MM.1S (cell line): ENCODE data around the gene MAPK4.

Experiments used
- DNase-seq: peaks from one replicate; pipeline ENCODE4 v3.0.0-alpha.2; 2015
- H2AFZ ChIP-seq: fragments of 300-600 bp; sonication (generic); 2 replicates; pipeline ENCODE4 v1.6.0; 2016; ENCODE audit warnings: antibody characterized with exemption, low read length
- H3F3A ChIP-seq: fragments of 300-600 bp; sonication (generic); 2 replicates; pipeline ENCODE4 v1.6.1; 2016; ENCODE audit warnings: mild to moderate bottlenecking, antibody characterized with exemption, low read length, moderate library complexity, mixed read lengths; ENCODE audit not compliant: insufficient read depth
- H3K27ac ChIP-seq: fragments of 300-600 bp; sonication (generic); 2 replicates; pipeline ENCODE4 v1.5.1; 2016; ENCODE audit warnings: mild to moderate bottlenecking, low read length
- H3K27me3 ChIP-seq: fragments of 300-600 bp; sonication (generic); replicated peaks from 2 replicates; pipeline ENCODE4 v1.6.0; 2016; ENCODE audit warnings: low read length; ENCODE audit not compliant: insufficient read depth
- H3K36me3 ChIP-seq: fragments of 300-600 bp; sonication (generic); replicated peaks from 2 replicates; pipeline ENCODE4 v1.6.1; 2016; ENCODE audit warnings: mild to moderate bottlenecking, low read length, mixed read lengths; ENCODE audit not compliant: insufficient read depth
- H3K4me1 ChIP-seq: fragments of 300-600 bp; sonication (generic); 2 replicates; pipeline ENCODE4 v1.6.1; 2016; ENCODE audit warnings: low read length, mixed read lengths
- H3K4me2 ChIP-seq: fragments of 300-600 bp; sonication (generic); 2 replicates; pipeline ENCODE4 v1.6.0; 2016; ENCODE audit warnings: low read depth, low read length
- H3K4me3 ChIP-seq: fragments of 300-600 bp; sonication (generic); 2 replicates; pipeline ENCODE4 v1.5.1; 2016; ENCODE audit warnings: low read length, mixed read lengths
- H3K79me2 ChIP-seq: fragments of 300-600 bp; sonication (generic); 2 replicates; pipeline ENCODE4 v1.6.1; 2016; ENCODE audit warnings: mixed run types, low read length, mixed read lengths
- H3K9ac ChIP-seq: fragments of 300-600 bp; sonication (generic); 2 replicates; pipeline ENCODE4 v1.6.1; 2016; ENCODE audit warnings: low read length, mixed read lengths
- H3K9me2 ChIP-seq: fragments of 300-600 bp; sonication (generic); replicated peaks from 2 replicates; pipeline ENCODE4 v1.6.1; 2016; ENCODE audit warnings: mild to moderate bottlenecking, low read length, mixed read lengths; ENCODE audit not compliant: insufficient read depth
- H3K9me3 ChIP-seq: fragments of 300-600 bp; sonication (generic); replicated peaks from 2 replicates; pipeline ENCODE4 v1.6.1; 2016; ENCODE audit warnings: mild to moderate bottlenecking, low read length, mixed read lengths; ENCODE audit not compliant: insufficient read depth
- H4K20me1 ChIP-seq: fragments of 300-600 bp; sonication (generic); 2 replicates; pipeline ENCODE4 v1.6.1; 2016; ENCODE audit warnings: mild to moderate bottlenecking, low read length, moderate library complexity, mixed read lengths; ENCODE audit not compliant: insufficient read depth
- EZH2 ChIP-seq: fragments of 300-600 bp; sonication (generic); optimal IDR thresholded peaks from 2 replicates; pipeline ENCODE3; 2017; ENCODE audit warnings: low read depth, mild to moderate bottlenecking, antibody characterized with exemption, low read length, mixed read lengths
- EZH2phosphoT487 ChIP-seq: fragments of 300-600 bp; sonication (generic); IDR thresholded peaks from 2 replicates; pipeline ENCODE4 v1.6.1; 2018; ENCODE audit warnings: antibody characterized with exemption, low read length
- TF ChIP-seq, protein P1 (sequence below): fragments of 300-600 bp; sonication (generic); IDR thresholded peaks from 2 replicates; pipeline ENCODE4 v1.5.1; 2016; ENCODE audit warnings: antibody characterized with exemption, low read length, mixed read lengths

Gene MAPK4

DNA sequence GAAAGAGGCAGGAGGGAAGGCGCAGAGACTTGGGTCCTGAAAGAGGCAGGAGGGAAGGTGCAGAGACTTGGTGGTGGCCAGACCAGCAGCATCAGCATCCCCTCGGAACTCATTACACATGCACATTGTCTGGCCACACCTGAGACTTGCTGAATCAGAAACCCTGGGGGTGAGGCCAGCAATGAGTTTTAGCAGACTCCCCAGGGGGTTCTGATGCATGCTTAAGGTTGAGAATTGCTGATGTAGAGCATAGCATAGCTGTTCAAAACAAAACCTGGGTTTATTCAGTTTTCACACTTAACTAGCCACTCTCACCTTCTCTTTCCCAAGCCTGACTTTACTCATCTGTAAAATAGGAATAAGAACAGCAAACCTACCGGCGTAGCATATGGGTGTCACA lies 137.0 kb downstream of the MAPK4 start:
- TF ChIP-seq, protein P1, sequence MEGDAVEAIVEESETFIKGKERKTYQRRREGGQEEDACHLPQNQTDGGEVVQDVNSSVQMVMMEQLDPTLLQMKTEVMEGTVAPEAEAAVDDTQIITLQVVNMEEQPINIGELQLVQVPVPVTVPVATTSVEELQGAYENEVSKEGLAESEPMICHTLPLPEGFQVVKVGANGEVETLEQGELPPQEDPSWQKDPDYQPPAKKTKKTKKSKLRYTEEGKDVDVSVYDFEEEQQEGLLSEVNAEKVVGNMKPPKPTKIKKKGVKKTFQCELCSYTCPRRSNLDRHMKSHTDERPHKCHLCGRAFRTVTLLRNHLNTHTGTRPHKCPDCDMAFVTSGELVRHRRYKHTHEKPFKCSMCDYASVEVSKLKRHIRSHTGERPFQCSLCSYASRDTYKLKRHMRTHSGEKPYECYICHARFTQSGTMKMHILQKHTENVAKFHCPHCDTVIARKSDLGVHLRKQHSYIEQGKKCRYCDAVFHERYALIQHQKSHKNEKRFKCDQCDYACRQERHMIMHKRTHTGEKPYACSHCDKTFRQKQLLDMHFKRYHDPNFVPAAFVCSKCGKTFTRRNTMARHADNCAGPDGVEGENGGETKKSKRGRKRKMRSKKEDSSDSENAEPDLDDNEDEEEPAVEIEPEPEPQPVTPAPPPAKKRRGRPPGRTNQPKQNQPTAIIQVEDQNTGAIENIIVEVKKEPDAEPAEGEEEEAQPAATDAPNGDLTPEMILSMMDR, result no peak
- no peak for TF ChIP-seq EZH2
- no peak for TF ChIP-seq EZH2phosphoT487
- no peak overlapping the region for H3K9ac ChIP-seq
- peak; percentile 73 for DNase-seq

DNA sequence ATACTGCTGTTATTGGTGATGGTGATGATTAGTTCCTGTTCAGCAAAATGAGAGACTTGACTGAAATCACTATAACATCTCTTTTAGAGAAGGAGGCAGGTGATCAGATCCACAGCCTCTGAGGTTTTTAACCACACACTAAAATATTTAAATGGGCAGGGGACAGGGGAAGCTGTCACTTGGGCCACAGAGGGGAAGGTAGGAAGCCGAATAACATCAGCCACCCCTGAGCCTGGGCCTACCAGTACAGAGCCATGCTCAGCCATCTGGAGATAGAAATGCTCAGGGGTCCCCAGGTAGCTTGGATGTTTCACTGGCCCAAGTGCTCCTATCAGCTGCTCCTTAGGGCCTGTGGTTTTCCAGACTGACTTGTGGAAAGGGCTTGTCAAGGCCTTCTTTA lies 137.6 kb downstream of the MAPK4 start:
- TF ChIP-seq, protein P1, result no peak
- no peak for TF ChIP-seq EZH2phosphoT487
- TF ChIP-seq EZH2, result no peak
- H3K4me2 ChIP-seq, result no peak overlapping the region
- no peak overlapping the region for H2AFZ ChIP-seq

More for the DNA sequence above, 137.0 kb downstream of the MAPK4 start:
- H3K27me3 ChIP-seq, result no peaks in the 10 kb centered on the region
- no peaks in the 10 kb centered on the region for H3K4me1 ChIP-seq
- H3F3A ChIP-seq, result no peaks in the 10 kb centered on the region
- no peaks in the 10 kb centered on the region for H3K9me2 ChIP-seq
- no peaks in the 10 kb centered on the region for H3K36me3 ChIP-seq
- H3K4me3 ChIP-seq, result no peak overlapping the region
- no peak overlapping the region for H2AFZ ChIP-seq
- H3K9me3 ChIP-seq, result no peaks in the 10 kb centered on the region
- no peaks in the 10 kb centered on the region for H3K79me2 ChIP-seq
- no peak overlapping the region for H3K27ac ChIP-seq
- no peak overlapping the region for H3K4me2 ChIP-seq
- no peaks in the 10 kb centered on the region for H4K20me1 ChIP-seq

DNA sequence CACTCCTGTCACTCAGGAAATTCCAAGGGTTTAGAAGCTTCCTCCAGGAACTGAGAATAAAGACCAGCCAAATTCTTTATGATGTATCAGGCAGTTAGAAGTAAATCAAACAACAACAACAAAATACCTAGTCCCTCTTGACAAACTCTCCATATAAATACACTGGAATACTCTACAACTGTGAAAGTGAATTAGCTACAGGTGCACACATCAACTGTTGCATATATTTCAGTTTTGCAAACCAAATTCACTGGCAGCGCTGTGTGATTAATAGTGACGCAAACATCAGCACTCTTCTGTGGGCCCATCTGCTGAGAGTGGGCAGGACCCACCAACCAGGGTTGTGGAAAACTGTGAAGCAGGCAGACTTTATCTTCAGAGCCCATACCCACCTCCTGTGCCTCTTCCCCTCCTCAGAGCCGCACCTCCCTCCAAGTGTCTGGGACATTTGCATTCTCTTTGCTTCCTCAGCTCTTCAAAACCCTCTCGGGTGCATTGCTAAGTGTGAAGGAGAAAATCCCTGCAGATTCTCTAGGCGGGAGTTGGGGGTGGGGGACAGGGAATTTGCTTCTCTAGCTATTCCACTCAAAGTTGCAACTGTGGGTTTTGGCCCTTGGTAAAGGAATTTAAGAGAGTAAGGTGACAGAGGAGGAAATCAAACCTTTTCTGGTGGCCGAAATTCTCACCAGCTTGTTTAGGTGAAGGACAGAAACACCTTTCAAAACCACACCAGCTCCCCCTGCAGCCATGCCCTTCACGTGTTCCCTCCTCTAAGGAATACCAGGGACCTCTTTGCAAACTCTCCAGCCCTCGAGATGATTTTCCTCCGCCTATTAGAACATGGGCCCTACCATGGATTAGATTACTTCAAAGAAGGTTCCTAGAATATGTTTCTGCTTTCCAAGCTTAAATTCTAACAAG lies 140.6 kb downstream of the MAPK4 start:
- H4K20me1 ChIP-seq, result no peaks in the 10 kb centered on the region
- DNase-seq, result no peak
- H2AFZ ChIP-seq, result no peak overlapping the region
- H3K36me3 ChIP-seq, result no peaks in the 10 kb centered on the region
- H3K4me1 ChIP-seq, result no peaks in the 10 kb centered on the region
- no peak overlapping the region for H3K4me2 ChIP-seq
- TF ChIP-seq EZH2phosphoT487 (no peak), EZH2 (no peak)
- TF ChIP-seq, protein P1, result no peak
- no peak overlapping the region for H3K4me3 ChIP-seq
- no peaks in the 10 kb centered on the region for H3K9me2 ChIP-seq
- H3K9me3 ChIP-seq, result no peaks in the 10 kb centered on the region
- H3K9ac ChIP-seq, result no peak overlapping the region
- H3K27ac ChIP-seq, result no peak overlapping the region
- H3K79me2 ChIP-seq, result no peaks in the 10 kb centered on the region
- no peaks in the 10 kb centered on the region for H3F3A ChIP-seq
- no peaks in the 10 kb centered on the region for H3K27me3 ChIP-seq

More for the DNA sequence above, 137.6 kb downstream of the MAPK4 start:
- no peaks in the 10 kb centered on the region for H3K9me2 ChIP-seq
- no peaks in the 10 kb centered on the region for H4K20me1 ChIP-seq
- no peaks in the 10 kb centered on the region for H3K4me1 ChIP-seq
- no peaks in the 10 kb centered on the region for H3K79me2 ChIP-seq
- DNase-seq, result no peak
- H3K4me3 ChIP-seq, result no peak overlapping the region
- no peaks in the 10 kb centered on the region for H3K27me3 ChIP-seq
- no peak overlapping the region for H3K27ac ChIP-seq
- H3K9ac ChIP-seq, result no peak overlapping the region
- H3K9me3 ChIP-seq, result no peaks in the 10 kb centered on the region
- H3K36me3 ChIP-seq, result no peaks in the 10 kb centered on the region
- H3F3A ChIP-seq, result no peaks in the 10 kb centered on the region
